ENCODE measurements around the gene PPM1N.

The PPM1N gene

DNA sequence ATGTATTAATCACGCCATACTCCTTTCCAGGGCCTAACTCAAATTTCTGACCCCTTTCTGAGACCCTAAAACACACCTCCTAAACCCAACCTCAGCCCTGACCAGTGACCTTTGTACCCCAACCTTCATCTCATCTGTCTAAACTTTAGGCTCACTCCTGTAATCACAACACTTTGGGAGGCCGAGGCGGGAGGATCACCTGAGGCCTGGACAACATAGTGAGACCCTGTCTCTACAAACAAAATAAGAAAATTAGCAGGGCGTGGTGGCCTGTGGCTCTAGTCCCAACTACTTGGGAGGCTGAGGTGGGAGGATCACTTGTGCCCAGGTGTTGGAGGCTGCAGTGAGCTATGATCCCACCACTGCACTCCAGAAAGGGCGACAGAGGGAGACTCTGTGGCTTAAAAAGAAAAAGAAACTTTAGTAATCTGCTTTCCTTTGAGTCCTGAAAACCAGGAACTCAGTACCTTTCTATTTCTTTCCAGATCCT is 6.1 kb upstream of the PPM1N start:
- no peak for DNase-seq (ENCODE audit: low read depth in 2 of 2)

DNA sequence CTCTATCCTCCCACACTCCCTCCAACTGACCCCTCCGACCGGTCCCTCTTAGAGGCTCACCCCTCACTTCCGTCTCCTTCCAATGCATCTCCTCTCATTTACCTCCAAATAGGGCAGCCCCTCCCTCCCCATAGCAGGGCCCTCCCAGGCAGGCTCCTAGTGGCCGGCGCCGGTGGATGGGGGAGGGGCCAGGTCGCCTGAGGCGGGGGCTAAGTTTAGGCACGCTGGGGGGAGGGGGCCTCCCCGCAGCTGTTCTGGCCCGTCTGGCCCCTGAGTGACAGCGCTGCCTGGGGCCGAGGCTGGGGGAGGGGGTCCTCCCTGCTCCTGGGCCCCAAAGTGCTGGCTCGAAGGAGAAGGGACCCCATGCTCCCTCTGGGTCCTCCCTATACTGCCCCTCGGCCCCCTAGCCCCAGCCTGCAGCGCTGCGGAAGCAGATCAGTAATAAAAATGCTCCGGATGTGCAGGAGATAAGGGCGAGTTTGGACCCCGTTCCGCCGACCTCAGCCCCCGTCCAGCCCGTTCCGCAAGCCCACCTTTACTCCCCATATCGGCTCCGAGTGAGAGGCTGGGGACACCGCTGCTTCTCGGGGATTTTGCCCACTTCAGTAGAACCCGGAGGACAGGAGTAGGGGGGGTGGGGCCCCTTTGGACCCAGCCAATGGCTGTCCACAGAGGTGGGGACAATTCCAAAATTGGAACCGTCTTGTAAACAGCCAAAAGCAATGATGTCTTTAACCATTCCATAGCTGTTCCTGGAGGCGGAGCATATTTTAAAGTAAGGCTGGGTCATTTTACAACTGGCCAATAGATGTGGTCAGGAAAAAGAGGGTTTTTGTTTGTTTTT is 5.4 kb upstream of the PPM1N start:
- no peak for DNase-seq (ENCODE audit: low read depth in 2 of 2)

GRCh38 chr19:45494261-45494916 is 3.9 kb upstream of the PPM1N start:
- no peak for DNase-seq (ENCODE audit: low read depth in 2 of 2)

DNA sequence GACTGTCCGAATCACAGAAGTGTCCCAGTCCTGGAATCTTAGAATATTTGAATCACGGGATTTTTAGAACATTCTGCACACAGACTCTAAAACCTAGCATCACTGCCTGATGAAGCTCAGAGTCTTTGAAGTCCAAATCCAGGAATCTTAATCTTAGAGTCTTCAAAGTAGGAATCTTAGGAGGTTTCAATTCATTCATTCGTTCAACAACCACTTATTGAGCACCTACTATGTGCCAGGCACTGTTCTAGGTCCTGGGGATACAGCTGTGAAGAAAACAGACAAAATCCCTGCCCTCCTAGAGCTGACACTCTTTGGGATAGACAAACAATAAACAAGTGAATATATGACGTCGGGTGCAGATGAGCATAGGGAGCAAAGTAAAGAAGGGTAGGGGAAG is 3.1 kb upstream of the PPM1N start:
- no peak for DNase-seq (ENCODE audit: low read depth in 2 of 2)

DNA sequence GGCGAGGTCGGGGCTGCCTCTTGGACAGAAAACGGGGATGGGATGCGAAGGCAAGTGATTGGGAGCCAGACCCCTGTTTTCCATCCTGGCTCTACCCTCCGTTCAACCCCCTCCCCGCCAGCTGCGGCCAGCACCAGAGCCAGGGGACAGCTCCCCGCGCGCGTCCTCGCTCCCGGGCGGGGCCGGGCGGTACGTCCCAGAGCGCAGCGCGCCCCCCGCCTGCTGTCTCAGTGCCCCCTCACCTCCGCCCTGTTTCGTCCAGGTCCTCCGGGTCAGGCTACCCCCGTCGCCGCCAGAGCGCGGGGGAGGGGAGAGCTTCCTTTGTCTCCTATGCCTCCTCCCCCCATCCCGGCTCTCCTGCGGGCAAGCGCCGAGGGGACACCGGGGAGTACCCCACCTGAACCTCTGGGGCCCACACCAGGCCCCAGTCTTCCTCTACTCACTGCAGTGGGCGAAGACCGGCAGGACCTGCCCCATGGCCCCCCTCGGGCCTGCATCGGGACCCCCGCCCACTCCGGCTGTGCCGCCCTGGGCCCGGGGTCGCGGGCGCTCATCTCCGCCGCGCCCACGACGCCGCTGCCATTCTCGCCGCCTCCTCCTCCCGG is 1.8 kb upstream of the PPM1N start:
- no peak for DNase-seq (ENCODE audit: low read depth in 2 of 2)

DNA sequence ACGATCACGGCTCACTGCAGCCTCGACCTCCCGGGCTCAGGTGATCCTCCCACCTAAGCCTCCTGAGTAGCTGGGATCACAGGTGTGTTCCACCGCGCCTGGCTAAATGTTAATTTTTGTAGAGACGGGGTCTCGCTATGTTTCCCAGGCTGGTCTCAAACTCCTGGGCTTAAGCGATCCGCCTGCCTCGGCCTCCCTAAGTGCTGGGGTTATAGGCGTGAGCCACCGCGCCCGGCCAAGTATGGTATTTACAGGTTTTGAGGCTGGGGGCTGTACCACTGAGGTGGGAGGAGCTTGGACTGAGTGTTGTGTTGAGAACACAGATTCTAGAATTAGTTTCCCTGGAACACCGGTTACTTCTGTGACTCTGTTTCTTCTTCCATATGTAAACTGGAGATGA is 452 bp upstream of the PPM1N start:
- no peak for DNase-seq (ENCODE audit: low read depth in 2 of 2)

DNA sequence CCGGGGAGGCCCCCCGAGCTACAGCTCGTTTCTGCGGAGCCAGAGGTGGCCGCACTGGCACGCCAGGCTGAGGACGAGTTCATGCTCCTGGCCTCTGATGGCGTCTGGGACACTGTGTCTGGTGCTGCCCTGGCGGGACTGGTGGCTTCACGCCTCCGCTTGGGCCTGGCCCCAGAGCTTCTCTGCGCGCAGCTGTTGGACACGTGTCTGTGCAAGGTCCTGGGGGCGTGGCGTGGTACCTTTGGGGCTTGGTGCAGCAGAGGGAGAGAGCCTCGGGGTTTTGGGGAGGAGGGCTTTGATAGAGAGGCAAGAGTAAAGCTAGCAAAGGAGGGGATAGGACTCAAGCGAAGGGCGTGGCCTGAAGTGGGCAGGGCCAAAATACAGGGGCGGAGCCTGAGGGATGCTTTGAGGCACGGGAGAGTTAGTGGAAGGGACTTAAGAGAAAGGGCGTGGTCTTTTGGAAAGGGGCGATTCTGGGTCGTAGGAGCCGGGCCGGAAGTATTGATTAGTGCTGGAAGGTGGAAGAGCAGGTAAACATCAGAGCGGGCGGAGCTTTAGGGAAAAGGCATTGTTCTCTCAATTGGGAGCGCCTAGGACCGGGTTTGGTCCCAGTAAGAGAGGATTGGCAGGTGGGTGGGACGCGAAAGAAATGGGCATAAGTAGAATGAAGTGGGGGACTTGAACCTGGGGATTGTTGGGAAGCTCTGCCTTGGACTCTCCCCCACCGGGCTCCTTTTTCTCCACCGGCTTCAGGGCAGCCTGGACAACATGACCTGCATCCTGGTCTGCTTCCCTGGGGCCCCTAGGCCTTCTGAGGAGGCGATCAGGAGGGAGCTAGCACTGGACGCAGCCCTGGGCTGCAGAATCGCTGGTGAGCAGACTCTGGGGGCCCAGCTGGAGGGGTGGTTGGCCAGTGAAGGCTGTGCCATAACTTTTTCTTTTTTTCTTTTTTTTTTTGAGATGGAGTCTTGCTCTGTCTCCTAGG is 1.2 kb downstream of the PPM1N start:
- peak in 1 of 2 donors; percentile 51 for DNase-seq (ENCODE audit: low read depth in 2 of 2)

- DNase-seq (ENCODE audit: low read depth in 2 of 2), result no peak
Observed at GRCh38 chr19:45500918-45501729, 2.9 kb downstream of the PPM1N start.

- no peak for DNase-seq (ENCODE audit: low read depth in 2 of 2)
Observed at GRCh38 chr19:45501730-45502014, 3.4 kb downstream of the PPM1N start.

GRCh38 chr19:45502111-45502510 is 3.9 kb downstream of the PPM1N start:
- DNase-seq (ENCODE audit: low read depth in 2 of 2), result no peak

DNA sequence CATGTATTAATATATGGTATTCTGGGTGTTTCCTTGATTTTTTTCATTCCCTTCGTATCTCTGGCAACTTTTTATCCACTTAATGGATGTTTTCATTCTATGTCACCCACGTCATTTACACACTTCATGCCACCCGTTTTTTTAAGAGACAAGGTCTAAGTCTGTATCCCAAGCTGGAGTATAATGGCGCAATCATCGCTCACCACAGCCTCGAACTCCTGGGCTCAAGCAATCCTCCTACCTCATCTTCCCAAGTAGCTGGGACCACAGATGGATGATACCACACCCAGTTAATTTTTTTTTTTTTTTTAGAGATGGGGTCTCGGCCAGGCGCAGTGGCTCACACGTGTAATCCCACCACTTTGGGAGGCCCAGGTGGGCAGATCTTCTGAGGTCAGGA is 5.7 kb downstream of the PPM1N start:
- no peak for DNase-seq (ENCODE audit: low read depth in 2 of 2)

- DNase-seq (ENCODE audit: low read depth in 2 of 2), result no peak
Observed at GRCh38 chr19:45505151-45505995, 7.1 kb downstream of the PPM1N start.

GRCh38 chr19:45505996-45506245 is 7.7 kb downstream of the PPM1N start:
- DNase-seq (ENCODE audit: low read depth in 2 of 2), result no peak

DNA sequence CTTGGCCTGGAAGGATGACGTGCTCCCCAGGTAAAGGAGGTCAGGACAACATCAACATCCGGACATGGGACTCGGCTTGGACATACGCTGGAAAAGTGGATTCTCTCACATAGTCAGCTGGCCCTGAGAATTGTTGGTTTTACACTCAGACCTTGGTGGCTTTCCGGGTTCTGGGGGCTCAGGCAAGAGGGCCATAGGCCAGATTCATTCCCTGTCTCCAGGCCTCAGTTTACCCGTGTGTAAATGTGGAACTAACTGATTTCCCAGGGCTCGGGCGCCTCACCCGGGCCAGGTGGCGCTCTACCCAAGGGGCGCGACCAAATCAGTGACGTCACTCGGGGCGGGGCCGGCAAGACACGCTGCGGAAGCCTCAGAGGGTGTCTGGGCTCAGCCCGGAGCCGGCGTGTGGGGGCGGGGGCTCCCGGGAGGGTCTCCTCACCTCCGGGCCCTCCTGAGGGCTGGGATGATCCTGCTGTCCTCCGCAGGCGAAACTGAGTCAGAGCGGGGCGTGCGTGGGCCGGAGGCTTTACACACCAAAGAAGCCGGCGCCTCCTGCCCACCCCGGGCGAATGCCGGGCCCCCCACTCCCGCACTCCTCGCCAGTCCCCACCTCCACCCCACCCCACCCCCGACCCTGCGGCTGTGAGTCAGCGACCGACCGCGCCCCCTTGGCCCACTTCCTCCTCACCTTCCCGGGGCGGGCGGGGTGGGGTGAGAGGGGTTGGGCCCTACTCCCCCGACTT is 8.2 kb downstream of the PPM1N start:
- peak; percentile 92 to 99 for DNase-seq (ENCODE audit: low read depth in 2 of 2)

- peak; percentile 75 to 85 for DNase-seq (ENCODE audit: low read depth in 2 of 2)
Observed at GRCh38 chr19:45506989-45507871, 9.0 kb downstream of the PPM1N start, which contains the start of gene VASP. Gene VASP (plus strand): TSS chr19:45507479. CDS start chr19:45507772, 293 bp downstream.

DNA sequence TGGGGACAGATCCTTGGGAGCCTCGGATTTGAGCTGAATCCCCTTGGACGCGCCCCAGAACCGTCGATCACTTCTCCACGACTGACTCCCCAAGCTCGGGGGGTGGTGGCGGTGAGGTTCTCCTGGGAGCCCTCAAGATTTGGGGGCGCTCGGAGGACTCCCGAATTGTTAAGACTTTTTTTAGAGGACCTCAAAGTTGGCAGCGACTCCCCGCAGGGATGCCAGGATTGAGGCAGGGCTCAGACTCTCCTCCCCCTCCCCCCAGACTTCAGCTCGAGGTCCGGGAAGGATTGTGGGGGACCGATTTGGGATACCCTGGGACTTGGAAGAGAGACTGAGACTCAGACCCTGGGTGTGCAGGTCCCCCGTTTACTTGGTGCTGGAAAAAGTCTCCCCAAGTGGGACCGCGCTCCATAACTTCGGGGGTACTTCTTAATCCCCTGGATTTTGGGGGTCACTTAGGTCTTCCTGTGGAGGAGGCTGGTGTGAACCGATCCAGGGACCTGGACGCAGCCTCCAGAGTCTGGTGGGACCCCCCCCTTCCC is 9.7 kb downstream of the PPM1N start:
- no peak for DNase-seq (ENCODE audit: low read depth in 2 of 2)

DNA sequence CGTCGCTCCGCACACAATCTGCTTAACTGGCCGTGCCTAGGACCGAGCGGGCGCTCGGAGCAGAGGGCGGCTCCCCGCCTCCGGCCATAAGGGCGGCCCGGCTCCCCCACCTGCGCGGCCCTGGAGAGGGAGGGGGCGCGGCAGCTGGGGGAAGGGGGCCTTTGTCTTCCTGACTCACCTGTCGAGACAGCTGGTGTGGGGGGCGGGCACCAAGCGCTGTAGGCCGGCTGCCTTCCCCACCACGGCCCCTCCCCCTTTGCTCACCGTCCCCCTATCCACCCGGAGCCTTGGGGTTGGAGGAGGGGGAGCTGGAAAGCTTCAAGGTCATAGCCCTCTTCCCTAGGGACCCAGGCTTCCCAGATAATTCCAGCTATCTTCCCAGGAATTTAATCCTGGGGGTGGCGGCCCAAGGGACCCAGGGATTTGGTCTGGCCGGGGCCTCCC is 10.2 kb downstream of the PPM1N start:
- DNase-seq (ENCODE audit: low read depth in 2 of 2), result no peak
